Mesendoderm (in vitro differentiated cells): Measurements from ENCODE around the gene KLF6.

Experiments
- DNase-seq: peaks from one replicate; pipeline ENCODE4 v3.0.0; 2013
- H2AK5ac ChIP-seq: 2 replicates; pipeline ENCODE4 v1.6.1; 2013; ENCODE audit warnings: low read length, inconsistent platforms
- H2BK120ac ChIP-seq: 2 replicates; pipeline ENCODE4 v1.6.1; 2013; ENCODE audit warnings: low read depth, mild to moderate bottlenecking, low read length, moderate library complexity, mixed read lengths
- H2BK15ac ChIP-seq: replicated peaks from 2 replicates; pipeline ENCODE4 v1.6.1; 2013; ENCODE audit warnings: low read depth, mild to moderate bottlenecking, moderate library complexity
- H2BK5ac ChIP-seq: 2 replicates; pipeline ENCODE4 v1.6.1; 2013; ENCODE audit warnings: low read length, inconsistent platforms
- H3K18ac ChIP-seq: 2 replicates; pipeline ENCODE4 v1.6.1; 2013; ENCODE audit warnings: mild to moderate bottlenecking, low read length, mixed read lengths
- H3K23ac ChIP-seq: one replicate; pipeline ENCODE4 v1.6.1; 2013; ENCODE audit warnings: low read length
- H3K27ac ChIP-seq: 2 replicates; pipeline ENCODE4 v1.5.1; 2013; ENCODE audit warnings: low read depth, mild to moderate bottlenecking, inconsistent platforms, low read length, moderate library complexity
- H3K27me3 ChIP-seq: 2 replicates; pipeline ENCODE4 v1.6.1; 2013; ENCODE audit warnings: low read length, control low read depth, mild to moderate bottlenecking, inconsistent platforms; ENCODE audit not compliant: insufficient read depth, poor library complexity
- H3K36me3 ChIP-seq: 2 replicates; pipeline ENCODE4 v1.6.1; 2013; ENCODE audit warnings: low read length, inconsistent platforms; ENCODE audit not compliant: control insufficient read depth, insufficient read depth
- H3K4ac ChIP-seq: one replicate; pipeline ENCODE4 v1.6.1; 2013; ENCODE audit warnings: low read depth, mild to moderate bottlenecking, low read length, moderate library complexity
- H3K4me1 ChIP-seq: 2 replicates; pipeline ENCODE4 v1.6.1; 2013; ENCODE audit warnings: low read depth, low read length, inconsistent platforms; ENCODE audit not compliant: control insufficient read depth
- H3K4me2 ChIP-seq: 2 replicates; pipeline ENCODE4 v1.6.1; 2013; ENCODE audit warnings: low read length
- H3K4me3 ChIP-seq: 2 replicates; pipeline ENCODE4 v1.5.1; 2013; ENCODE audit warnings: mild to moderate bottlenecking, low read length
- H3K56ac ChIP-seq: one replicate; pipeline ENCODE4 v1.6.1; 2013; ENCODE audit warnings: low read length
- H3K79me1 ChIP-seq: 2 replicates; pipeline ENCODE4 v1.6.1; 2013; ENCODE audit warnings: low read length, inconsistent platforms
- H3K79me2 ChIP-seq: 2 replicates; pipeline ENCODE4 v1.6.1; 2013; ENCODE audit warnings: mild to moderate bottlenecking, low read length; ENCODE audit not compliant: control insufficient read depth, insufficient read depth
- H3K9ac ChIP-seq: 2 replicates; pipeline ENCODE4 v1.6.1; 2013; ENCODE audit warnings: low read length, inconsistent platforms
- H4K5ac ChIP-seq: one replicate; pipeline ENCODE4 v1.6.1; 2013; ENCODE audit warnings: low read length
- H4K8ac ChIP-seq: one replicate; pipeline ENCODE4 v1.6.1; 2013; ENCODE audit warnings: low read depth, mild to moderate bottlenecking, control low read depth, low read length, moderate library complexity
- WGBS: extraction: QIAGEN DNeasy Blood & Tissue Kit; methylation state at CpG from one replicate; pipeline ENCODE4 v1.1.7; 2013; ENCODE audit warnings: low lambda C conversion rate, missing lambda C conversion rate; ENCODE audit not compliant: insufficient coverage; ENCODE audit errors: extremely low coverage; 5-methylcytosine and 5-hydroxymethylcytosine counted together

Gene KLF6

GRCh38 chr10:3747248-3747960 lies 37.6 kb downstream of the KLF6 start:
- WGBS = no CpG with 5 or more reads among the region's 27 CpGs
- H2BK5ac ChIP-seq = no peak overlapping the region
- H4K8ac ChIP-seq = no peak overlapping the region

GRCh38 chr10:3746634-3747033 lies 38.4 kb downstream of the KLF6 start:
- no peak overlapping the region for H3K56ac ChIP-seq
- no peaks in the 10 kb centered on the region for H3K79me1 ChIP-seq
- no peak overlapping the region for H3K27ac ChIP-seq
- no peaks in the 10 kb centered on the region for H3K36me3 ChIP-seq
- no peak overlapping the region for H4K8ac ChIP-seq
- no peaks in the 10 kb centered on the region for H3K4me1 ChIP-seq
- H3K4ac ChIP-seq = no peak overlapping the region
- no peak overlapping the region for H4K5ac ChIP-seq
- H3K79me2 ChIP-seq = no peaks in the 10 kb centered on the region
- 100% methylated on average over 2 of the region's 7 CpGs for WGBS
- no peak overlapping the region for H2BK15ac ChIP-seq
- H3K18ac ChIP-seq = no peak overlapping the region
- H3K9ac ChIP-seq = no peak overlapping the region
- H3K4me2 ChIP-seq = no peak overlapping the region
- no peak for DNase-seq
- H3K23ac ChIP-seq = no peak overlapping the region
- no peak overlapping the region for H2BK5ac ChIP-seq
- H2AK5ac ChIP-seq = no peak overlapping the region
- no peaks in the 10 kb centered on the region for H3K27me3 ChIP-seq
- H2BK120ac ChIP-seq = no peak overlapping the region
- H3K4me3 ChIP-seq = no peak overlapping the region

More at GRCh38 chr10:3747248-3747960, 37.6 kb downstream of the KLF6 start:
- no peak overlapping the region for H4K5ac ChIP-seq
- peak overlapping the region; percentile 47 for H3K56ac ChIP-seq
- H3K27me3 ChIP-seq = no peaks in the 10 kb centered on the region
- H2AK5ac ChIP-seq = peak overlapping the region; percentile 25
- H3K79me1 ChIP-seq = no peaks in the 10 kb centered on the region
- no peak overlapping the region for H2BK15ac ChIP-seq
- H3K4me3 ChIP-seq = no peak overlapping the region
- H3K23ac ChIP-seq = no peak overlapping the region
- H3K27ac ChIP-seq = no peak overlapping the region
- H3K4me1 ChIP-seq = no peaks in the 10 kb centered on the region
- H3K36me3 ChIP-seq = no peaks in the 10 kb centered on the region
- H3K18ac ChIP-seq = no peak overlapping the region
- no peaks in the 10 kb centered on the region for H3K79me2 ChIP-seq
- H2BK120ac ChIP-seq = no peak overlapping the region
- no peak for DNase-seq
- no peak overlapping the region for H3K9ac ChIP-seq
- H3K4me2 ChIP-seq = no peak overlapping the region
- no peak overlapping the region for H3K4ac ChIP-seq

GRCh38 chr10:3745521-3745920 lies 39.5 kb downstream of the KLF6 start:
- no peak for DNase-seq
- Histone ChIP-seq H3K27ac (no peak overlapping the region), H4K8ac (no peak overlapping the region), H4K5ac (no peak overlapping the region), H3K4me3 (no peak overlapping the region), H2BK5ac (no peak overlapping the region), H3K79me1 (no peaks in the 10 kb centered on the region), H3K18ac (no peak overlapping the region), H2BK120ac (no peak overlapping the region), H3K23ac (no peak overlapping the region), H2BK15ac (no peak overlapping the region), H3K9ac (no peak overlapping the region), H3K27me3 (no peaks in the 10 kb centered on the region), H3K4me1 (no peaks in the 10 kb centered on the region), H3K4me2 (no peak overlapping the region), H3K79me2 (no peaks in the 10 kb centered on the region), H3K36me3 (no peaks in the 10 kb centered on the region), H2AK5ac (no peak overlapping the region), H3K4ac (no peak overlapping the region), H3K56ac (no peak overlapping the region)
- WGBS = no CpG with 5 or more reads among the region's 4 CpGs

- Histone ChIP-seq H3K4me3 (no peak overlapping the region), H2BK120ac (no peak overlapping the region), H3K4ac (no peak overlapping the region), H2AK5ac (no peak overlapping the region), H3K36me3 (no peaks in the 10 kb centered on the region), H3K4me2 (no peak overlapping the region), H3K79me1 (no peaks in the 10 kb centered on the region), H3K27ac (no peak overlapping the region), H4K5ac (no peak overlapping the region), H4K8ac (no peak overlapping the region), H3K9ac (no peak overlapping the region), H2BK15ac (no peak overlapping the region), H3K56ac (no peak overlapping the region), H3K18ac (no peak overlapping the region), H2BK5ac (no peak overlapping the region), H3K27me3 (no peaks in the 10 kb centered on the region), H3K79me2 (no peaks in the 10 kb centered on the region), H3K4me1 (no peaks in the 10 kb centered on the region), H3K23ac (no peak overlapping the region)
- DNase-seq = no peak
- WGBS = no CpG with 5 or more reads among the region's 6 CpGs
These were observed 43.1 kb downstream of the KLF6 start for GRCh38 chr10:3741688-3742461.

- Histone ChIP-seq H3K4ac (peak overlapping the region; percentile 70), H3K79me2 (no peaks in the 10 kb centered on the region), H2AK5ac (no peak overlapping the region), H3K18ac (no peak overlapping the region), H2BK120ac (no peak overlapping the region), H4K8ac (no peak overlapping the region), H2BK5ac (peak overlapping the region; percentile 5), H3K79me1 (no peaks in the 10 kb centered on the region), H3K9ac (no peak overlapping the region), H3K4me2 (no peak overlapping the region), H2BK15ac (no peak overlapping the region), H3K27ac (peak overlapping the region; percentile 12), H4K5ac (no peak overlapping the region), H3K56ac (no peak overlapping the region), H3K27me3 (no peaks in the 10 kb centered on the region), H3K4me1 (no peaks in the 10 kb centered on the region), H3K4me3 (no peak overlapping the region), H3K23ac (no peak overlapping the region), H3K36me3 (no peaks in the 10 kb centered on the region)
- no CpG with 5 or more reads among the region's 5 CpGs for WGBS
- peak; percentile 89 for DNase-seq
These were observed 44.7 kb downstream of the KLF6 start for GRCh38 chr10:3740157-3740871.
